Heart right ventricle (tissue), 16 donors: ENCODE measurements around the gene RNU6-7. TPM values are rescaled to one million over a fixed set of nuclear protein-coding genes. Genes with fewer than 3 reads are reported as not detected.
A peak's percentile ranks its signal among the peaks of the same experiment; 100 is the strongest.

Experiments used
- ATAC-seq, 8 donors: fragments of 200-7000 bp; cut with Tn5 transposase; one replicate each; pipeline ENCODE4 v1.9.1; 2020; ENCODE audit warnings: mild to moderate bottlenecking in 8 of 8, moderate library complexity in 8 of 8, moderate number of reproducible peaks in 1 of 8
- DNase-seq, 2 donors: peaks; one replicate each; pipeline ENCODE4 v3.0.0-alpha.2; 2020
- H3K27ac ChIP-seq, 10 donors: fragments of 200-600 bp; sonication (generic) in 2 of 10; one replicate each; pipeline versions ENCODE4 v1.5.0 to v1.8.0; 2020 to 2022; ENCODE audit warnings: mild to moderate bottlenecking in 3 of 10
- H3K27me3 ChIP-seq, 7 donors: fragments of 200-600 bp; one replicate each; pipeline ENCODE4 v1.8.0; 2021 to 2022; ENCODE audit warnings: mild to moderate bottlenecking in 2 of 7
- H3K36me3 ChIP-seq, 9 donors: fragments of 200-600 bp; sonication (generic) in 1 of 9; one replicate each; pipeline versions ENCODE4 v1.5.0 to v1.8.0; 2020 to 2022; ENCODE audit warnings: mild to moderate bottlenecking in 2 of 9
- H3K4me1 ChIP-seq, 9 donors: fragments of 200-600 bp; sonication (generic) in 1 of 9; one replicate each; pipeline versions ENCODE4 v1.5.0 to v1.8.0; 2020 to 2022; ENCODE audit warnings: mild to moderate bottlenecking in 4 of 9
- H3K4me3 ChIP-seq, 10 donors: fragments of 200-600 bp; sonication (generic) in 2 of 10; one replicate each; pipeline versions ENCODE4 v1.5.0 to v1.8.0; 2020 to 2022; ENCODE audit warnings: mild to moderate bottlenecking in 7 of 10, moderate library complexity in 2 of 10
- H3K9me3 ChIP-seq, 11 donors: fragments of 200-600 bp in 10 of 11; sonication (generic) in 2 of 11; one replicate each; pipeline versions ENCODE4 v1.5.0 to v1.8.0; 2013 to 2022; ENCODE audit warnings: mild to moderate bottlenecking in 2 of 11, control low read depth in 1 of 11, moderate library complexity in 1 of 11
- CTCF ChIP-seq, 9 donors: fragments of 200-600 bp; sonication (generic) in 2 of 9; IDR thresholded peaks; one replicate each; pipeline versions ENCODE4 v1.5.0 to v1.8.0; 2021 to 2022; ENCODE audit warnings: antibody characterized with exemption in 9 of 9, mild to moderate bottlenecking in 5 of 9, moderate library complexity in 1 of 9
- WGBS, 2 donors: extraction: QIAGEN DNeasy Blood & Tissue Kit; methylation state at CpG; one replicate each; pipeline ENCODE4 v1.1.7; 2013; ENCODE audit warnings: inconsistent platforms in 1 of 2; 5-methylcytosine and 5-hydroxymethylcytosine counted together
- intact Hi-C, 10 donors: fragments of 100-400 bp; cut with DNase I; formaldehyde crosslinking; loops; one replicate each; pipeline versions ENCODE4 v1.11.1 to v1.14.2; 2022
- polyA plus RNA-seq, 2 donors: library from polyadenylated mRNA; stranded (reverse); fragments of 200-250 nt; gene quantifications; one replicate each; pipeline ENCODE4 v1.2.3, GENCODE V29; 2013
- total RNA-seq, 10 donors: library from RNA; stranded (reverse); fragmentation: NEBNext Ultra II Directional in 3 of 10; extraction: Animal tissue kit (Norgen Biotek cat#: 25700) in 3 of 10; gene quantifications; one replicate each; pipeline versions ENCODE4 v1.2.1 to v1.2.4, GENCODE V29; 2021 to 2023
- donor health status: Arrhythmogenic right ventricular cardiomyopathy.
- donor health status: ischemic (EF 13 %, LVEDD 7.1; RV severe dilation, severe dysfunction).
- donor health status: healthy with polysubstance abuse.
- donor health status: DM: no; HTN: yes; CAD: no.
- donor health status: DM: no; HTN: no; CAD: no.
- donor health status: ischemic (EF 25% LVEDD 6.9; RV normal size, moderate dysfunction).
- donor health status: ischemic (EF 25% LVEDD 5.7; RV mildly dilated, moderate dysfunction).
- donor health status: healthy.
- donor health status: DM: yes; HTN: yes; CAD: no.
- donor health status: Ischemic cardiomyopathy.
- donor health status: ischemic (EF 35%, LVEDD 5.7; RV mildly dilated, moderate dysfunction).
- donor health status: nonischemic (EF 11% LVEDD 7.7; RV severe dilation, severe dysfunction).
- donor health status: DM: yes; HTN: yes; CAD: no.
- donor health status: PGD.
- donor health status: ischemic (EF 29% LVEDD 5.4; RV normal size, mild dysfunction).
- donor health status: nonischemic (EF 23%, LVEDD 6.1; RV moderate dilation, normal function).

Gene RNU6-7
- total and polyA plus RNA-seq, 12 donors = not detected

- no peaks in the 10 kb centered on the region for H3K27me3 ChIP-seq
- no peak for TF ChIP-seq CTCF (IDR thresholded peaks at IDR 0.05)
- 38 to 42% methylated on average over 5 of the region's 5 CpGs for WGBS, 2 donors
- H3K4me3 ChIP-seq = no peak overlapping the region
- peaks cover 0 to 10% (median 0%) of the 10 kb centered on the region in 9 donors for H3K4me1 ChIP-seq
- no peaks in the 10 kb centered on the region for H3K36me3 ChIP-seq
- ATAC-seq (peak in 1 of 8 donors; percentile 42), DNase-seq (no peak)
- H3K27ac ChIP-seq = no peak overlapping the region
- H3K9me3 ChIP-seq = peaks cover 0 to 10% (median 0%) of the 10 kb centered on the region in 11 donors
- intact Hi-C loops = no loop called here
Observed at GRCh38 chr14:32217301-32217700, 15.5 kb downstream of the RNU6-7 start.

DNA sequence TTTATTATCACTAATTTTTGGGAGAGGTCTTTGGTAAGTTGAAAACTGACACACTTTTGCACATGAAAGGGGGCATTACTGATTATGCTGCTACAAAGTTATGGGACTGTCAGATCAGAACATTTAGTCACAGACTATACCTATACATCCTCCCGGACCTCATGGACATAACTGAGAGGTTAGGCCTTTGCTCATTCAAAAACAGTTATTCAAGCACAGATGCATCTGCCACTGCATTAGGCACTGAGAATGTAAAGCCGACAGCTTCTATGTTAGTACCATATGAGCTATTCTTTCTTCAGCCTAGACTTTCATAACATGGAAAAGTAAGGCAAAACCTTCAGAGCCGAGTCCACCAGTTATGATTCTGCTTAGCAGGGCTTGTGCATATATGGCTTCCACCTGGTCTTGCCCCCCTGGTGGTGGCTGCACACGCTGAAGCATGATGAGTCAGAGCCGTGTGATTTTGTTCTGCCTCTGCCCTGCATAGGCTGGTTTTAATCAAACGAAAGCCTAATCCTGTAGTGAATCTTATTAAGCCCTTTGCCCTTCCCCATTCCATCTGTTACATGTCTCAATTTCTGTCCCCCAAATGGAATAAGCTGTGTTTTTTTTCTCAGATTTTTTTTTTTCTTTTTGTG is 23.0 kb downstream of the RNU6-7 start:
- DNase-seq = peak; percentile 17 to 30
- no peaks in the 10 kb centered on the region for H3K9me3 ChIP-seq
- peaks cover 0 to 45% (median 10%) of the 10 kb centered on the region in 9 donors for H3K4me1 ChIP-seq
- no peaks in the 10 kb centered on the region for H3K36me3 ChIP-seq
- intact Hi-C loops = no loop called here
- H3K27me3 ChIP-seq = no peaks in the 10 kb centered on the region
- peak overlapping the region in 8 of 10 donors; percentile 32 to 79 (median 72) for H3K27ac ChIP-seq
- ATAC-seq = peak; percentile 65 to 91 (median 90)
- no peak overlapping the region for H3K4me3 ChIP-seq
- 51 to 52% methylated on average over 6 of the region's 6 CpGs for WGBS, 2 donors
- TF ChIP-seq CTCF (IDR thresholded peaks at IDR 0.05) = peak in 8 of 9 donors; percentile 8 to 43 (median 26)

GRCh38 chr14:32225378-32225920 is 23.6 kb downstream of the RNU6-7 start:
- H3K27me3 ChIP-seq = no peaks in the 10 kb centered on the region
- WGBS, 2 donors = 39 to 42% methylated on average over 1 of the region's 1 CpG
- intact Hi-C loops = no loop called here
- H3K4me3 ChIP-seq = no peak overlapping the region
- ATAC-seq = no peak
- peaks cover 0 to 51% (median 14%) of the 10 kb centered on the region in 9 donors for H3K4me1 ChIP-seq
- no peak for TF ChIP-seq CTCF (IDR thresholded peaks at IDR 0.05)
- H3K9me3 ChIP-seq = no peaks in the 10 kb centered on the region
- H3K27ac ChIP-seq = peak overlapping the region in 8 of 10 donors; percentile 32 to 79 (median 72)
- no peaks in the 10 kb centered on the region for H3K36me3 ChIP-seq
- DNase-seq = no peak

- H3K27me3 ChIP-seq = no peaks in the 10 kb centered on the region
- TF ChIP-seq CTCF (IDR thresholded peaks at IDR 0.05) = no peak
- no peak overlapping the region for H3K4me3 ChIP-seq
- ATAC-seq (no peak), DNase-seq (no peak)
- H3K9me3 ChIP-seq = no peaks in the 10 kb centered on the region
- intact Hi-C loops = no loop called here
- H3K36me3 ChIP-seq = no peaks in the 10 kb centered on the region
- peaks cover 0 to 57% (median 19%) of the 10 kb centered on the region in 9 donors for H3K4me1 ChIP-seq
- peak overlapping the region in 6 of 10 donors; percentile 4 to 79 (median 73) for H3K27ac ChIP-seq
- 53 to 68% methylated on average over 1 of the region's 1 CpG for WGBS, 2 donors
Observed at GRCh38 chr14:32226056-32226455, 24.2 kb downstream of the RNU6-7 start.
